Right atrium auricular region (tissue), 2 donors: ENCODE results near the gene BLOC1S1. TPM values are rescaled to one million over a fixed set of nuclear protein-coding genes. Genes with fewer than 3 reads are reported as not detected.

ENCODE experiments used
- DNase-seq: peaks from one replicate; pipeline ENCODE4 v3.0.0-alpha.2; 2019; ENCODE audit warnings: low spot score
- H3K27ac ChIP-seq, 2 donors: fragments of 200-600 bp; sonication (generic); 1 replicate in 1 of 2; 2 replicates in 1 of 2; pipeline ENCODE4 v1.5.1; 2016 to 2019
- H3K27me3 ChIP-seq, 2 donors: fragments of 200-600 bp; sonication (generic); one replicate each; pipeline versions ENCODE4 v1.5.1 to v1.6.0; 2017 to 2019
- H3K36me3 ChIP-seq: fragments of 200-600 bp; sonication (generic); one replicate; pipeline ENCODE4 v1.5.1; 2016
- H3K4me1 ChIP-seq, 2 donors: fragments of 200-600 bp; sonication (generic); one replicate each; pipeline versions ENCODE4 v1.5.1 to v1.6.0; 2017 to 2019
- H3K4me3 ChIP-seq, 2 donors: fragments of 200-600 bp; sonication (generic); 1 replicate in 1 of 2; 2 replicates in 1 of 2; pipeline ENCODE4 v1.5.1; 2017 to 2019; ENCODE audit warnings: mild to moderate bottlenecking in 1 of 2, moderate library complexity in 1 of 2
- H3K9me3 ChIP-seq, 2 donors: fragments of 200-600 bp; sonication (generic); one replicate each; pipeline ENCODE4 v1.5.1; 2019
- total RNA-seq, 2 donors: library from RNA; depleted of rRNA; stranded (reverse); fragments of >200 nt; gene quantifications; one replicate each; pipeline ENCODE4 v1.1.0, GENCODE V29; 2016
- TF ChIP-seq, protein P1 (sequence below), 2 donors: fragments of 200-600 bp; sonication (generic); IDR thresholded peaks; one replicate each; pipeline ENCODE4 v1.5.1; 2019; ENCODE audit warnings: antibody characterized with exemption in 2 of 2

BLOC1S1 gene
- total RNA-seq, 2 donors from 2014 or later: 177 to 187 TPM

- TF ChIP-seq, protein P1, sequence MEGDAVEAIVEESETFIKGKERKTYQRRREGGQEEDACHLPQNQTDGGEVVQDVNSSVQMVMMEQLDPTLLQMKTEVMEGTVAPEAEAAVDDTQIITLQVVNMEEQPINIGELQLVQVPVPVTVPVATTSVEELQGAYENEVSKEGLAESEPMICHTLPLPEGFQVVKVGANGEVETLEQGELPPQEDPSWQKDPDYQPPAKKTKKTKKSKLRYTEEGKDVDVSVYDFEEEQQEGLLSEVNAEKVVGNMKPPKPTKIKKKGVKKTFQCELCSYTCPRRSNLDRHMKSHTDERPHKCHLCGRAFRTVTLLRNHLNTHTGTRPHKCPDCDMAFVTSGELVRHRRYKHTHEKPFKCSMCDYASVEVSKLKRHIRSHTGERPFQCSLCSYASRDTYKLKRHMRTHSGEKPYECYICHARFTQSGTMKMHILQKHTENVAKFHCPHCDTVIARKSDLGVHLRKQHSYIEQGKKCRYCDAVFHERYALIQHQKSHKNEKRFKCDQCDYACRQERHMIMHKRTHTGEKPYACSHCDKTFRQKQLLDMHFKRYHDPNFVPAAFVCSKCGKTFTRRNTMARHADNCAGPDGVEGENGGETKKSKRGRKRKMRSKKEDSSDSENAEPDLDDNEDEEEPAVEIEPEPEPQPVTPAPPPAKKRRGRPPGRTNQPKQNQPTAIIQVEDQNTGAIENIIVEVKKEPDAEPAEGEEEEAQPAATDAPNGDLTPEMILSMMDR (IDR thresholded peaks at IDR 0.05): no peak
- Histone ChIP-seq H3K4me3 (no peak overlapping the region), H3K9me3 (no peaks in the 10 kb centered on the region), H3K27ac (no peak overlapping the region), H3K27me3 (no peaks in the 10 kb centered on the region), H3K4me1 (peaks cover 0 to 9% of the 10 kb centered on the region in 2 donors), H3K36me3 (no peaks in the 10 kb centered on the region)
- no peak for DNase-seq
These were observed 39.1 kb upstream of the BLOC1S1 start for GRCh38 chr12:55676707-55677106.

- DNase-seq: no peak
- no peak overlapping the region for H3K27ac ChIP-seq
These were observed 36.2 kb upstream of the BLOC1S1 start for GRCh38 chr12:55679691-55680090.

GRCh38 chr12:55681142-55682077, 34.4 kb upstream of the BLOC1S1 start:
- no peaks in the 10 kb centered on the region for H3K9me3 ChIP-seq
- no peaks in the 10 kb centered on the region for H3K27me3 ChIP-seq
- H3K36me3 ChIP-seq: peaks cover 4% of the 10 kb centered on the region
- H3K4me1 ChIP-seq: peaks cover 0 to 21% of the 10 kb centered on the region in 2 donors
- DNase-seq: peak; percentile 79
- peak overlapping the region; percentile 70 to 77 for H3K27ac ChIP-seq
- TF ChIP-seq, protein P1 (IDR thresholded peaks at IDR 0.05): peak; percentile 8 to 55
- H3K4me3 ChIP-seq: peak overlapping the region; percentile 49 to 53

More at GRCh38 chr12:55679691-55680090, 36.2 kb upstream of the BLOC1S1 start:
- no peaks in the 10 kb centered on the region for H3K9me3 ChIP-seq
- no peaks in the 10 kb centered on the region for H3K36me3 ChIP-seq
- TF ChIP-seq, protein P1 (IDR thresholded peaks at IDR 0.05): no peak
- peaks cover 0 to 21% of the 10 kb centered on the region in 2 donors for H3K4me1 ChIP-seq
- H3K4me3 ChIP-seq: no peak overlapping the region
- no peaks in the 10 kb centered on the region for H3K27me3 ChIP-seq

- peak overlapping the region; percentile 70 to 77 for H3K27ac ChIP-seq
These were observed 33.6 kb upstream of the BLOC1S1 start for GRCh38 chr12:55682087-55682796.

DNA sequence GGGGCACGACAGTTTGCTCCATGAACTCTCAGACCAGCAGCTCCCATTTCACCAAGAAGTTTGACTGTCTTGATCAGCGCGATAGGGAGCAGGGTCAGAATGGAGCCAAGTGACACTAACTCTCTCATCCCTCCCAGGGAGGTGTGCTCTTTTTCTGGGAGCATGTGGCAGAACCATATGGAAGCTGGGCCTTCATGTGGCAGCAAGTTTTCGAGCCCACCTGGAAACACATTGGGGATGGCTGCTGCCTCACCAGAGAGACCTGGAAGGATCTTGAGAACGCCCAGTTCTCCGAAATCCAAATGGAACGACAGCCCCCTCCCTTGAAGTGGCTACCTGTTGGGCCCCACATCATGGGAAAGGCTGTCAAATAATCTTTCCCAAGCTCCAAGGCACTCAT, 32.2 kb upstream of the BLOC1S1 start:
- Histone ChIP-seq H3K4me3 (peak overlapping the region; percentile 49 to 53), H3K27ac (peak overlapping the region; percentile 7 to 70), H3K9me3 (no peaks in the 10 kb centered on the region), H3K36me3 (peaks cover 22% of the 10 kb centered on the region), H3K4me1 (peaks cover 0 to 21% of the 10 kb centered on the region in 2 donors), H3K27me3 (no peaks in the 10 kb centered on the region)
- TF ChIP-seq, protein P1 (IDR thresholded peaks at IDR 0.05): no peak
- no peak for DNase-seq

More at GRCh38 chr12:55682087-55682796, 33.6 kb upstream of the BLOC1S1 start:
- H3K4me1 ChIP-seq: peaks cover 0 to 21% of the 10 kb centered on the region in 2 donors
- H3K4me3 ChIP-seq: peak overlapping the region; percentile 49 to 53
- TF ChIP-seq, protein P1 (IDR thresholded peaks at IDR 0.05): no peak
- no peaks in the 10 kb centered on the region for H3K9me3 ChIP-seq
- H3K27me3 ChIP-seq: no peaks in the 10 kb centered on the region
- peaks cover 10% of the 10 kb centered on the region for H3K36me3 ChIP-seq
- DNase-seq: no peak
